Gastroesophageal sphincter (tissue), 4 donors: ENCODE results near the gene MST1R. TPM values are rescaled to one million over a fixed set of nuclear protein-coding genes. Genes with fewer than 3 reads are reported as not detected.

Experiments
- ATAC-seq: fragments of 150-250 bp; one replicate; pipeline ENCODE4 v1.9.1; 2016; ENCODE audit warnings: mild to moderate bottlenecking, moderate library complexity
- H3K27ac ChIP-seq, 4 donors: fragments of 200-600 bp; sonication (generic) in 3 of 4; 1 replicate in 3 of 4; 2 replicates in 1 of 4; pipeline ENCODE4 v1.5.1; 2016 to 2019
- H3K27me3 ChIP-seq: fragments of 200-600 bp; sonication (generic); one replicate; pipeline ENCODE4 v1.5.1; 2019
- H3K36me3 ChIP-seq, 2 donors: fragments of 200-600 bp; sonication (generic); one replicate each; pipeline ENCODE4 v1.5.1; 2019; ENCODE audit warnings: control low read depth in 1 of 2
- H3K4me1 ChIP-seq, 3 donors: fragments of 200-600 bp; sonication (generic); 1 replicate in 2 of 3; 2 replicates in 1 of 3; pipeline ENCODE4 v1.5.1; 2016 to 2019; ENCODE audit warnings: control low read depth in 2 of 3
- H3K4me3 ChIP-seq, 2 donors: fragments of 200-600 bp; sonication (generic); one replicate each; pipeline ENCODE4 v1.5.1; 2019; ENCODE audit warnings: mild to moderate bottlenecking in 1 of 2, moderate library complexity in 1 of 2
- H3K9me3 ChIP-seq, 3 donors: fragments of 200-600 bp; sonication (generic); one replicate each; pipeline ENCODE4 v1.5.1; 2017 to 2019; ENCODE audit warnings: control low read depth in 2 of 3
- EP300 ChIP-seq: sonication (generic); formaldehyde crosslinking; IDR thresholded peaks from one replicate; pipeline ENCODE4 v1.6.1; 2017; ENCODE audit warnings: antibody characterized with exemption, mild to moderate bottlenecking
- POLR2A ChIP-seq, 2 donors: fragments of 450-650 bp; IDR thresholded peaks; one replicate each; pipeline ENCODE4 v1.6.1; 2017; ENCODE audit warnings: antibody characterized with exemption in 2 of 2, mild to moderate bottlenecking in 2 of 2, moderate library complexity in 1 of 2
- POLR2AphosphoS5 ChIP-seq: sonication (generic); formaldehyde crosslinking; IDR thresholded peaks from one replicate; pipeline ENCODE4 v1.6.1; 2017; ENCODE audit warnings: antibody characterized with exemption
- WGBS, 2 donors: methylation state at CpG; one replicate each; pipeline ENCODE4 v1.1.5; 2018; ENCODE audit warnings: low coverage in 1 of 2; 5-methylcytosine and 5-hydroxymethylcytosine counted together
- total RNA-seq, 4 donors: library from RNA; depleted of rRNA; stranded (reverse); fragments of >200 nt; gene quantifications; one replicate each; pipeline ENCODE4 v1.1.0, GENCODE V29; 2016
- TF ChIP-seq, protein P1 (sequence below), 4 experiments: fragments of 200-600 bp in 2 of 4; fragments of 450-650 bp in 2 of 4; sonication (generic) in 1 of 4; IDR thresholded peaks; one replicate each; pipeline ENCODE4 v1.5.1; 2017 to 2019; ENCODE audit warnings: antibody characterized with exemption in 4 of 4, mild to moderate bottlenecking in 2 of 4, moderate library complexity in 2 of 4

The MST1R gene
- total RNA-seq, 4 donors from 2014 or later = 1.2 to 5.9 (median 2.0) TPM

DNA sequence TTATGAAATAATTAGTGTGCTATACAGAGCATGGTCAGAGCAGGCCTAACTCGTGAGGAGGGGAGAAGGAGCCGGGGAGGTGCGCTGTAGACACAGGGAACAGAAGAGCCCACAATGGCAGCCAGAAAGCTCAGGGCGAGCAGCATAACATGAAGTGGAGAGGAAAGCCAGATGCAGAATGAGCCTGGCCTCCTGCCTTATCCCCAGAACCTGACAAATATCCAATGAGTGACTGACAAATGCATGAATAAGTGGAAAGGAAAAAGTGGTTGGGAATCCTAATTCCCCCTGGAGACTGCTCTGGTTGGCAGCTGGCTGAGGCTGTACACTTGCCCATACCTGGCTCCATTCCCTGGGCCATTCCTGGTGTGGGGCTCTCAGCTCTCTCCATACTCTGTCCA lies 9.2 kb upstream of the MST1R start:
- Histone ChIP-seq H3K4me1 (no peaks in the 10 kb centered on the region), H3K36me3 (peaks cover 0 to 51% of the 10 kb centered on the region in 2 donors), H3K27ac (no peak overlapping the region), H3K4me3 (no peak overlapping the region), H3K9me3 (no peaks in the 10 kb centered on the region), H3K27me3 (no peaks in the 10 kb centered on the region)
- TF ChIP-seq, protein P1, sequence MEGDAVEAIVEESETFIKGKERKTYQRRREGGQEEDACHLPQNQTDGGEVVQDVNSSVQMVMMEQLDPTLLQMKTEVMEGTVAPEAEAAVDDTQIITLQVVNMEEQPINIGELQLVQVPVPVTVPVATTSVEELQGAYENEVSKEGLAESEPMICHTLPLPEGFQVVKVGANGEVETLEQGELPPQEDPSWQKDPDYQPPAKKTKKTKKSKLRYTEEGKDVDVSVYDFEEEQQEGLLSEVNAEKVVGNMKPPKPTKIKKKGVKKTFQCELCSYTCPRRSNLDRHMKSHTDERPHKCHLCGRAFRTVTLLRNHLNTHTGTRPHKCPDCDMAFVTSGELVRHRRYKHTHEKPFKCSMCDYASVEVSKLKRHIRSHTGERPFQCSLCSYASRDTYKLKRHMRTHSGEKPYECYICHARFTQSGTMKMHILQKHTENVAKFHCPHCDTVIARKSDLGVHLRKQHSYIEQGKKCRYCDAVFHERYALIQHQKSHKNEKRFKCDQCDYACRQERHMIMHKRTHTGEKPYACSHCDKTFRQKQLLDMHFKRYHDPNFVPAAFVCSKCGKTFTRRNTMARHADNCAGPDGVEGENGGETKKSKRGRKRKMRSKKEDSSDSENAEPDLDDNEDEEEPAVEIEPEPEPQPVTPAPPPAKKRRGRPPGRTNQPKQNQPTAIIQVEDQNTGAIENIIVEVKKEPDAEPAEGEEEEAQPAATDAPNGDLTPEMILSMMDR (IDR thresholded peaks at IDR 0.05) = no peak
- TF ChIP-seq POLR2A (IDR thresholded peaks at IDR 0.05) (no peak), EP300 (no peak), POLR2AphosphoS5 (no peak)
- ATAC-seq = no peak
- WGBS, 2 donors = 65 to 89% methylated on average over 4 of the region's 4 CpGs

DNA sequence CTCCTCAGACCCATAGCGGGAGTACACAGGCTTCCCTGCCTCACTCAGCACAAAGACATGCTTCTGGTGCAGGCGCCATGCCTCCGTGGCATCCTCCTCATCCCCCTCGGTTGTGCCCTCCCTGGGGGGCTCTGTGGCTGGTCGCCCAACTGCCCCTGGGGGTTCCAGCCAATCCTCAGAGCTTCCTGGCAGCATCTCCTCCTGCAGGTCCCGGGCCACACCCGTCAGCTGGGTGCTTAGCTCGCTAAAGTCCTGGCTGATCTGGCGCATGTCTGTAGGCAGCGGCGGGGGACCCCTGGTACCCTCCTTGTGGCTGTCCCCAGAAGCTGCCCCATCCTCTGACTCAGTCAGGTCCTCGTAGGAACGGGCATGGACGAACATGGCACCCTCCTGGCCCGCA lies 7.9 kb upstream of the MST1R start:
- Histone ChIP-seq H3K27ac (no peak overlapping the region), H3K4me3 (no peak overlapping the region), H3K27me3 (no peaks in the 10 kb centered on the region), H3K4me1 (peaks cover 0 to 1% (median 0%) of the 10 kb centered on the region in 3 donors), H3K36me3 (peaks cover 0 to 51% of the 10 kb centered on the region in 2 donors), H3K9me3 (no peaks in the 10 kb centered on the region)
- no CpG with 5 or more reads among the region's 15 CpGs for WGBS, 2 donors
- TF ChIP-seq POLR2AphosphoS5 (no peak), POLR2A (IDR thresholded peaks at IDR 0.05) (no peak), EP300 (no peak)
- TF ChIP-seq, protein P1 (IDR thresholded peaks at IDR 0.05) = no peak
- no peak for ATAC-seq

DNA sequence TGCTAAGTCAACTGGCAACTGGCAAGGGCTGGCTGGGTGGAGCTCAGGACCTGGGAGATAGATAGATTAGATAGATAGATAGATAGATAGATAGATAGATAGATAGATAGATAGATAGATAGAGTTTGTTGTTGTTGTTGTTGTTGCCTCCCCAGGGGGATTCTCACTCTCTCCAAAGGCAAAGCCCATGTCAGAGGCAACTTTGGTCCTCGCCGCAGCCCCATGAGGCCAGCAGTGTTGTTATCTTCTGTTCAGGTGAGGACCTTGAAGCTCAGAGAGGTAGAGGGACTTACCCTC lies 7.4 kb upstream of the MST1R start:
- Histone ChIP-seq H3K9me3 (no peaks in the 10 kb centered on the region), H3K36me3 (peaks cover 0 to 51% of the 10 kb centered on the region in 2 donors), H3K4me3 (no peak overlapping the region), H3K4me1 (peaks cover 0 to 7% (median 3%) of the 10 kb centered on the region in 3 donors), H3K27me3 (no peaks in the 10 kb centered on the region), H3K27ac (no peak overlapping the region)
- 100% methylated on average over 2 of the region's 2 CpGs; no CpG with 5 or more reads in 1 of the 2 donors for WGBS, 2 donors
- TF ChIP-seq, protein P1 (IDR thresholded peaks at IDR 0.05) = no peak
- TF ChIP-seq EP300 (no peak), POLR2AphosphoS5 (no peak), POLR2A (IDR thresholded peaks at IDR 0.05) (no peak)
- ATAC-seq = no peak

DNA sequence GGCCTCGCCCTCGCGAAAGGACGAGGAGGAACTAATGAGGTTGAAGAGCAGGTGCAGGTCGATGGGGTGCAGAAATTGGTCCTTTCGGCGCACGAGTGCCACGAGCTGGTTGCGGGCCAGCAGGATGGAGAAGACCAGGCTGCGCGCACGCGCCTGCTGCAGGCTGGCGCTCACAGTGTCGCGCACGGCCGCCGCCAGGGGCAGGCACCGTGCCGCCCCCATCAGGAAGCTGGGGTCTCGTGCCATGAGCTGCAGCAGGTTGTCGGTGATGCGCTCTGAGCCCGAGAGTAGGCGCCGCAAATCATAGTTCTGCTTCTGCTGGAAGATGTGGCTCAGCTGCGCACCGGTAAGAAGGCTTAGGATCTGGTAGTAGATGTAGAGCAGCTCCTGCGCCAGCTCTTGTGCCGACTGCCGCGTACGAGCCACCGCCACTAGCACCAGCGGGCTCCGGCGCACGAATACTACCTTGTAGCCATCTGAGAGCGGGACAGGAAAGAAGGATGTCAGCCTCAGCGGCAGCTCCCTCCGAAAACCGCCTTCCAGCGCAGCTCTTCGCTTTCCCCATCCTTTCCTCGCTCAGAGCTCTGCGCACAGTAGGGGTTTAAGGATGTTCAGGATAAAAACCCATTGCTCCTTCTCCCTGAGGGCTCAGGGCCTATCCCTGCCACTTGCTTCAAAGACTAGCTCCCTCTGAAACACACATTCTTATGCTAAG lies 6.9 kb upstream of the MST1R start:
- Histone ChIP-seq H3K9me3 (no peaks in the 10 kb centered on the region), H3K36me3 (peaks cover 0 to 51% of the 10 kb centered on the region in 2 donors), H3K27me3 (no peaks in the 10 kb centered on the region), H3K4me1 (peaks cover 0 to 12% (median 3%) of the 10 kb centered on the region in 3 donors), H3K27ac (no peak overlapping the region), H3K4me3 (no peak overlapping the region)
- ATAC-seq = no peak
- no peak for TF ChIP-seq POLR2AphosphoS5
- TF ChIP-seq, protein P1 (IDR thresholded peaks at IDR 0.05) = no peak
- TF ChIP-seq EP300 = no peak
- TF ChIP-seq POLR2A (IDR thresholded peaks at IDR 0.05) = no peak
- WGBS, 2 donors = 80 to 86% methylated on average over 2 to 16 of the region's 48 CpGs
